ENCODE measurements around the gene NFRKB.

The NFRKB gene

DNA sequence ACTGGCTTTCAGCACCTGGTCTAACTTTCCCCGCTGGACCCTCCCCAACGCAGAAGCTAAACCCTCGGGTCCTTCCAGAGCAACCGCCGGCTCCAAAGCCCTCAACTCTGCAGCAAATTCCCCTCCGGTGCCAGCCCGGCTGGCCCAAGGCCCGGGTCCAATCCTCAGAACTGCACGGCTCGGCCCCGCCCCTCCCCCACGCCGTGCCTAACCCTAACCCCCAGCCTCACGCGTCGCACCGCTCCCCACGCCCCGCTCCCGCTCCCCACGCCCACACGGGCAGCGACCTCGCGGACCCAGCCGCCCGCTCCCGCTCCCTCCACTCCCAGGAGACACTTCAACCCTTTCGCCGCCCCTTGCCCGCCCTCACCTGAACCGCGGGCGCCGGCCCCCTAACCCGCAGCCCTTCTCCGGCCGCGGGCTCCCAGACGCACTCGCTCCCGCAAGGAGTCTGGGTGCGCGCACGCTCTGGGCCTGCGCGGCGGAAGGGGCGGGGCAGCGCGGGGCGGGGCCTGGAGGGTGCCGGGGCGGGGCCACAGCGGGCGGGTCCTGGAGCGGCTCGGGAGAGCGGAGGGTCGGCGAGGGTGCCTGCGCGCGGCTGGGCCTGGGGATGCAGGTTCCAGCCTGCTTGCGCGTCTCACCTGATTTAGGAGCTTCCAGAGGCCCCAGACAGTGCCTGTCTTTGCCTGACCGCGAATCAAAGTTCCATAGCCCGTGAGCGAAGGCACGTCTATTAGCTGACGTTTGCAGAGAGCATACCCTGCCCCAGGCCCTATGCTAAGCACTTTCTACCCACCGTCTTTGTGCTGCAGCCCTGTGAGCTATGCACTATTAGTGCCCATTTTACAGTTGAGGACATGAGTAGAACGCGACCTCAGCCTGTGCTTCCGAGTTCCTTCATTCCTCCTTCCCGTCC is at the start of gene NFRKB:
Gene NFRKB, minus strand, starts transcription at position 453 of the 916 bp plus-strand sequence. CDS start 2,729 bp downstream, outside the sequence.
- H3K4me3 Mint-ChIP-seq, result peak within 1 kb of the TSS; percentile 87 to 90
- no peaks in the 10 kb centered on the region for H3K27me3 Mint-ChIP-seq
- peak; percentile 97 for ATAC-seq
- peaks cover 38% of the 10 kb centered on the region for H3K4me1 Mint-ChIP-seq
- DNase-seq, result peak; percentile 81 to 86
- no peaks in the 10 kb centered on the region for H3K9me3 Mint-ChIP-seq
- H3K27ac Mint-ChIP-seq, result peak within 1 kb of the TSS; percentile 89

DNA sequence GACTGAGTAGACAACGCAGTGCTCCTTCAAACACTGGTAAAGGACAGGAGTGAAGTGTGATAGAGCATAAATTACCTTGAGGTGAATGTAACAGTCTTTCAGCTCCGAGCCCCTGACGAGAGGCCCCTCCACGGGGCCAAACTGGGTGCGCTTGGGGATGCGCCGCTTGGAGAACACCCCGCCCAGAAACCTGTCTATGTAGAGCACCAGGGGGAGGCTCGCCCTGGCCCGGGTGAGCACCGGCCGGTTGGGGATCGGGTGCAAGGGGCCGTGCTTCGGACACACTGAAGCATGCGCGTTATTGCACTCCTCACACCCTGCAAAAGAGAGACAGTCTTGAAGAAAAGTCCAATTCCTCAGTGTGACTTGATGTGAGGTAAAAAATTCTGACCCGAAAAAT is 49.3 kb upstream of the NFRKB start:
- no peak for DNase-seq
- H3K9me3 Mint-ChIP-seq, result no peaks in the 10 kb centered on the region
- ATAC-seq, result no peak
- no peak overlapping the region for H3K4me3 Mint-ChIP-seq
- H3K4me1 Mint-ChIP-seq, result peaks cover 8% of the 10 kb centered on the region
- H3K27ac Mint-ChIP-seq, result no peak overlapping the region
- H3K27me3 Mint-ChIP-seq, result no peaks in the 10 kb centered on the region

DNA sequence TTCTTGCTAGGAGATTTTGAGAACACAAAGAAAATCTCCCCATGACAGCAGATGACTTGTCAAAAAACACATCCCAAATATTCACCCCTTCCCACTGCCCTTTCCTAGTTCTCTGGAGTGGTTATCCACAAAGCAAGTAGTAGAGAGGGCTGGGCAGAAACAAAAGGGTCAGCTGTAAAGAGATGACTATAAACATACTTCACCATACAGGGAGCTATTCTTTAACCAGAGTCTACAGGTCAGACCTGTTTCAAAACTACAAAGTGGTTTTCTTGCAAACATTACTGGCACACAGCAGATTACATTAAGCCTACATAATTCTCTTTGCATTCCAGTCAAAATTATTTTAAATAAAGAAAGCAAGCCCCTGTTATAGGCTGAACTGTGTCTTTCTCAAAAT is 47.7 kb upstream of the NFRKB start:
- Mint-ChIP-seq H3K4me3 (no peak overlapping the region), H3K27ac (no peak overlapping the region), H3K9me3 (no peaks in the 10 kb centered on the region), H3K27me3 (no peaks in the 10 kb centered on the region), H3K4me1 (peaks cover 8% of the 10 kb centered on the region)
- no peak for DNase-seq
- no peak for ATAC-seq

DNA sequence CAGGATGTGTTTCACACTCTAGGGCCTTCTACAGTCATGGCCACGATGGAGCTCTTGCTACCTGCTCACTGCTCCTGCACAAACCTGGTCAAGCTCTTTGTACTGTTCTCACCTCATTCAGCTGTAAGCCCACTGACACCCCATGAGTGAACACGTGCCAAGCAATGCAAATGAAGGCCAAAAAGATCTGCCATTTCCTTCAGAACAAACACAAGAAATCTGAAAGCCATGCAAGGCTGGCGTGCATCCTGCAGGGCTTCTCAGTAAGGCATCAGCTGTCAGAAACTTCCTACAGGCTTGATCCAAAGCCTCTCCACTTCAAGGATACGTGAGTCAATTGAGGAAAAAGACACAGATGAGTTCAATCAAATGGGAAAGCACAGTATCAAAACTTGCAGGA is 44.1 kb upstream of the NFRKB start:
- H3K4me1 Mint-ChIP-seq, result no peaks in the 10 kb centered on the region
- H3K27ac Mint-ChIP-seq, result no peak overlapping the region
- H3K4me3 Mint-ChIP-seq, result no peak overlapping the region
- H3K27me3 Mint-ChIP-seq, result no peaks in the 10 kb centered on the region
- ATAC-seq (no peak), DNase-seq (no peak)
- H3K9me3 Mint-ChIP-seq, result no peaks in the 10 kb centered on the region

- H3K4me3 Mint-ChIP-seq, result no peak overlapping the region
- no peaks in the 10 kb centered on the region for H3K27me3 Mint-ChIP-seq
- ATAC-seq (no peak), DNase-seq (no peak)
- H3K4me1 Mint-ChIP-seq, result no peaks in the 10 kb centered on the region
- no peaks in the 10 kb centered on the region for H3K9me3 Mint-ChIP-seq
- H3K27ac Mint-ChIP-seq, result no peak overlapping the region
Observed at GRCh38 chr11:129938764-129939163, 43.4 kb upstream of the NFRKB start.

DNA sequence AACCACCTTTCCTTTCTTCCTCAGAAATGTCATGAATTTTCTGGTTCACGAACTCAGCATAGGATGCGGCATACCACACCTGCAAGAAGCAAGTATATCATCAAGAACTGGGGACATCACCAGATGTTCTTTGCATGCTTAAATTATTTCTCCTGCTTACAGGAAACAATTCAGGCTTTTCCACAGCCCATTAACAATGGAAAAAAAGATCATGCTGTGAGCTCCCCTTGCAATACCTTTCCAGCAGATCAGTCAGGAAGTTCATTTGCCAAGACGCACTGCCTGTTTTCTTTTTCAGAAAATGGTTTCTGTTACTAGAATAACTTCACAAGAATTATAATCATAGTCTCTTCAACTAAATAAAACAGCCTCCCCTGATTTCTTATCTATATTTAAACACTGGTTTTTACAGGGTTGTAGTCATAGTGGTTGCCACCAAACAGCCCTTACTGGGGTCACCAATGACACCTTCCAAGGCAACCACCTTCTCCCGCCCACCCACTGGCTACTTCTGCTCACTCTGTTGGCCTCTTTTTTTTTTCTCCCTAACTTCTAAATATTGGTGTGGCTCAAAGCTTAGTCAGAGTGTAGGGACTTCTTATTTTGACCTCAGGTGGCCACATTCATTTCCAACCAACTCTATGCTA is 42.3 kb upstream of the NFRKB start:
- no peaks in the 10 kb centered on the region for H3K9me3 Mint-ChIP-seq
- no peak overlapping the region for H3K4me3 Mint-ChIP-seq
- ATAC-seq, result no peak
- peak overlapping the region in 1 of 2 donors; percentile 13 for H3K27ac Mint-ChIP-seq
- DNase-seq, result no peak
- H3K4me1 Mint-ChIP-seq, result no peaks in the 10 kb centered on the region
- H3K27me3 Mint-ChIP-seq, result no peaks in the 10 kb centered on the region

DNA sequence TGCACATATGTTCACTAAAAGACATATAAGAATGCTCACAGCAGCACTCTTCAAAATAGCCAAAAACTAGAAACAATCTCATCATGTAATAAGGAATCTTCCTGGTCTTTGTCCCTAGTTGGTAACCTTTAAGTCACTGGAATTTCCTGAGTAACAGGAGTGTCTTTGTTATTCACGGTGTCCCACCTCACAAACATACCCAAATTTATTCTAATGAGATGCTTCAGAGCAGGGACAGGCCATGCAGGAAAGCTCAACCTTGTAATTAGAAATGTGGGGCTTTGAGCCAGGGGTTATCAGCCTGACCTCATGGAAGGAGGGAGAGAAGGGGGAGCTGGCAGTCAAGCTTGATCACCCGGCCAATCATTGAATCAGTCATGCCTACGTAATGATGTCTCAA is 40.3 kb upstream of the NFRKB start:
- DNase-seq (no peak), ATAC-seq (no peak)
- Mint-ChIP-seq H3K9me3 (no peaks in the 10 kb centered on the region), H3K27ac (no peak overlapping the region), H3K4me1 (no peaks in the 10 kb centered on the region), H3K27me3 (no peaks in the 10 kb centered on the region), H3K4me3 (no peak overlapping the region)

- H3K27me3 Mint-ChIP-seq, result no peaks in the 10 kb centered on the region
- no peaks in the 10 kb centered on the region for H3K4me1 Mint-ChIP-seq
- no peak overlapping the region for H3K4me3 Mint-ChIP-seq
- H3K9me3 Mint-ChIP-seq, result no peaks in the 10 kb centered on the region
- DNase-seq (no peak), ATAC-seq (no peak)
- peak overlapping the region in 1 of 2 donors; percentile 1 for H3K27ac Mint-ChIP-seq
Observed at GRCh38 chr11:129933891-129934290, 38.5 kb upstream of the NFRKB start.

DNA sequence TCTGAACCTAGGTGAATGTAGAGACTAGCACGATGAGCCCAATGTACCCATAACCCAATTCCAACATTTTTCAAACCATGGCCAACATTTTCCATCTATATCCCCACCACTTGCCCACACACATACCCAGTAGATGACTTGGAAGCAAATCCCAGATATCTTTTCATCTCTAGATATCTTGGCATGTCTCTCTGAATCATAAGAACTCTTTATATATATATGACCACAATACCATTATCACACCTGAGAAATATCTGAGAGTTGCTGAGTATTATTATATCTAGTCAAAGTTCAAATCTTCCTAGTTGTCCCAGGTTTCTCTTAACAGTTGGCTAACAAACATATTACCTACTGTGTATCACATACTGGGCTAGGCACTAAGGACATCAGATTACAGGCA is 37.9 kb upstream of the NFRKB start:
- no peak overlapping the region for H3K4me3 Mint-ChIP-seq
- no peaks in the 10 kb centered on the region for H3K4me1 Mint-ChIP-seq
- no peak for DNase-seq
- H3K27ac Mint-ChIP-seq, result no peak overlapping the region
- H3K9me3 Mint-ChIP-seq, result no peaks in the 10 kb centered on the region
- no peak for ATAC-seq
- H3K27me3 Mint-ChIP-seq, result no peaks in the 10 kb centered on the region

DNA sequence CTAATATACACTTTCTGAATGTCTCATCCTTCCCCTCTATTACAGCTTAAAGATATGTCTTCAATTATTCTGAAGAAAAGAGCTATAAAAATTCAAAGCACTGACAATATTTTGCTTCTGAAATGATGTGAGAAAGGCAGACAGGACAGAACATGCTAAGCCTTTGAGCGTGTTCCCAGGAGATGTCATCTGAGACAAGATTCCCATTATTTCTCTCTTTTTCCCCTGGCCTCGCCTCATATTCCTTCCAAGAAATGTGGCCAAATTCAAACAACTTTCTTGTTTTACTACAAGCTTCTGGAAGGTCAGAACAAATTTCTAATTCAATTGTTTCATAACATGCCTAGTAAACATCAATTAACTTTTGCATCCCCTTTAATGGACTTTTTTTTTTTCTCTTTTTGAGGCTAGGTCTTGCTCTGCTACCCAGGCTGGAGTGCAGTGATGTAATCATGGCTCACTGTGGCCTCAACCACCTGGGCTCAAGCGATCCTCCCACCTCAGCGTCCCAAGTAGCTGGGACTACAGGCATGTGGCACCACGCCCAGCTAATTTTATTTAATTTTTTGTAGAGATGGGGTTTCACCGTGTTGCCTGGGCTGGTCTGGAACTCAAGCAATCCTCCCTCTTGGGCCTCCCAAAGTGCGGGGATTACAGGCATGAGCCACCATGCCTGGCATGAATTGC is 37.1 kb upstream of the NFRKB start:
- Mint-ChIP-seq H3K9me3 (no peaks in the 10 kb centered on the region), H3K4me3 (no peak overlapping the region), H3K27me3 (no peaks in the 10 kb centered on the region), H3K4me1 (no peaks in the 10 kb centered on the region), H3K27ac (no peak overlapping the region)
- DNase-seq (no peak), ATAC-seq (no peak)

DNA sequence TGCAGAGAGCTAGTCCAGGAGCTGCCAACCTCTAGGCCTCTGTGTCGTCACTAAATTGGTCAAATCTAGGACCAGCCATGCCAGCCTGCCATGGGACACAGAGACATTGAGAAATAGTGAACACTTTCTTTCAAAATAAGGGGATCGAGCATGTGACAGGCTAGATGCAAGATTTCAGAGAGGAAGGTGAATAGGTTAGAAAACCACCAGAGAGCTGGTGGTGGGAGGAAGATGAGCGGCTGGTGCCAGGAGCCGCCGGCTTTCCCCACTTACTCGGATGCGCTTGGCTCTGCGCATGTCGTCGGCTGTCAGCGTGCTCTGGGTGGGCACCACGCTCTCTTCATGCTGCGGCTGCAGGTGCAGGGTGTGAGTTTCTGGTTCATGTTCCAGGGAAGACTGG is 35.4 kb upstream of the NFRKB start:
- H3K27me3 Mint-ChIP-seq, result no peaks in the 10 kb centered on the region
- ATAC-seq (no peak), DNase-seq (no peak)
- no peaks in the 10 kb centered on the region for H3K4me1 Mint-ChIP-seq
- no peak overlapping the region for H3K27ac Mint-ChIP-seq
- H3K9me3 Mint-ChIP-seq, result no peaks in the 10 kb centered on the region
- H3K4me3 Mint-ChIP-seq, result no peak overlapping the region

GRCh38 chr11:129930296-129930695 is 34.9 kb upstream of the NFRKB start:
- Mint-ChIP-seq H3K4me1 (no peaks in the 10 kb centered on the region), H3K9me3 (no peaks in the 10 kb centered on the region), H3K27ac (no peak overlapping the region), H3K4me3 (no peak overlapping the region), H3K27me3 (no peaks in the 10 kb centered on the region)
- DNase-seq (no peak), ATAC-seq (no peak)

DNA sequence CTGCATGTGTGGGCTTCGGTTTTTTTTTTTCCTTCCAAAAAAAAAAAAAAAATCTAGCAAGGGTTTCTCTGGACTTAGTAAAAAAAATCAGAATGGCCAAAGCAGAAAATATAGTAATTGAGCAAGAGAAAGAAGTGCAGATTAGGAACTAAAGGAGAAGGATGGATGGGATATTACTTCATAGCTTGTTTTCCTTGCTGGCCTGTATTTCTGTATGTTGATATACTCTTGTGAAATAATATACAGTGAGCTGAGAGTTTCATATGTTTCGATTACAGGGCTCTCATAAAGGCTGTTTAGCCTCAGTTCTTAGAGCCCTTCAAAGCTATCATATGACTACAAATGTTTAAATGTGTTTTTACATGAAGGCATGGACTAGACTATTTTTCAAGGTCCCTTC is 34.3 kb upstream of the NFRKB start:
- no peak overlapping the region for H3K4me3 Mint-ChIP-seq
- H3K27me3 Mint-ChIP-seq, result no peaks in the 10 kb centered on the region
- H3K4me1 Mint-ChIP-seq, result no peaks in the 10 kb centered on the region
- DNase-seq (no peak), ATAC-seq (no peak)
- no peak overlapping the region for H3K27ac Mint-ChIP-seq
- no peaks in the 10 kb centered on the region for H3K9me3 Mint-ChIP-seq

GRCh38 chr11:129928923-129929692 is 33.7 kb upstream of the NFRKB start:
- Mint-ChIP-seq H3K4me1 (no peaks in the 10 kb centered on the region), H3K27ac (peak overlapping the region in 1 of 2 donors; percentile 4), H3K9me3 (no peaks in the 10 kb centered on the region), H3K27me3 (no peaks in the 10 kb centered on the region), H3K4me3 (no peak overlapping the region)
- DNase-seq, result no peak
- ATAC-seq, result no peak

- Mint-ChIP-seq H3K4me3 (no peak overlapping the region), H3K27me3 (no peaks in the 10 kb centered on the region), H3K9me3 (no peaks in the 10 kb centered on the region), H3K4me1 (peaks cover 12% of the 10 kb centered on the region), H3K27ac (no peak overlapping the region)
- no peak for ATAC-seq
- DNase-seq, result no peak
Observed at GRCh38 chr11:129922674-129923073, 27.3 kb upstream of the NFRKB start.

Data from stimulated activated naive CD8-positive, alpha-beta T cell treated with anti-CD3 and anti-CD28 coated beads, Interleukin-15, amount 100 ng/mL, for 72 hours (primary cell).